PFSK-1 (cell line): ENCODE data around the gene TEX13A.

ENCODE experiments used
- FOXP2 ChIP-seq: optimal IDR thresholded peaks from 2 replicates; pipeline ENCODE3; 2011; ENCODE audit warnings: borderline replicate concordance, control low read depth, inconsistent platforms; ENCODE audit not compliant: insufficient read depth; ENCODE audit errors: extremely low read length, extremely low read depth
- POLR2AphosphoS5 ChIP-seq: IDR thresholded peaks from 2 replicates; pipeline ENCODE4 v1.6.1; 2012; ENCODE audit warnings: low read depth, mild to moderate bottlenecking, control low read depth, low read length, moderate library complexity
- SIN3A ChIP-seq: IDR thresholded peaks from 2 replicates; pipeline ENCODE4 v1.6.1; 2012; ENCODE audit warnings: mild to moderate bottlenecking, low read length, moderate library complexity, borderline replicate concordance; ENCODE audit not compliant: insufficient read depth
- TAF1 ChIP-seq: IDR thresholded peaks from 2 replicates; pipeline ENCODE4 v1.6.1; 2012; ENCODE audit warnings: low read length, control low read depth, borderline replicate concordance; ENCODE audit not compliant: insufficient read depth
- TF ChIP-seq, protein P1 (sequence below), 2 experiments: IDR thresholded peaks; 2 replicates each; pipeline versions ENCODE4 v1.6.1 to v1.8.0; 2011 to 2012; ENCODE audit warnings: low read depth in 2 of 2, low read length in 2 of 2, control low read depth in 1 of 2, inconsistent platforms in 1 of 2, mild to moderate bottlenecking in 1 of 2, moderate library complexity in 1 of 2; ENCODE audit not compliant: insufficient read depth in 1 of 2

Gene TEX13A

DNA sequence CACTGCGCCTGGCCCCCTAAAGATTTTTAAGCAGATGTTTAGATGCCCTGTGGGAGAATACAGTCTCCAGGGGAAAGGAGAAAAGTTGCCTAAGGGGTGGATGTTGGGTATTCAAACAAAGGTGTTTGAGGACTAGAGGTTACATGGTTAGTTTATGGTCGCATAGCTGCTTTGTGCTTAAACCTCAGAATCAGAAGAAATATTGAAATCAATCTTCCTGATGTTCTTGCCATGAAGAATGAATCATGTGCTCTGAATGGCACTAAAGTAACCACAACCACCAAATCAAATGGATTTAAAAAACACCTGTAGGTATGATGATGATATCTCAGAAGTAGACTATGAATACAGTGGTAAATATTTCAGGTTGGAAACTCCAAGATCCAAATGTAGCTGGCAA, 42.7 kb upstream of the TEX13A start:
- TF ChIP-seq TAF1 (no peak), POLR2AphosphoS5 (no peak), SIN3A (no peak), FOXP2 (no peak)
- TF ChIP-seq, protein P1, sequence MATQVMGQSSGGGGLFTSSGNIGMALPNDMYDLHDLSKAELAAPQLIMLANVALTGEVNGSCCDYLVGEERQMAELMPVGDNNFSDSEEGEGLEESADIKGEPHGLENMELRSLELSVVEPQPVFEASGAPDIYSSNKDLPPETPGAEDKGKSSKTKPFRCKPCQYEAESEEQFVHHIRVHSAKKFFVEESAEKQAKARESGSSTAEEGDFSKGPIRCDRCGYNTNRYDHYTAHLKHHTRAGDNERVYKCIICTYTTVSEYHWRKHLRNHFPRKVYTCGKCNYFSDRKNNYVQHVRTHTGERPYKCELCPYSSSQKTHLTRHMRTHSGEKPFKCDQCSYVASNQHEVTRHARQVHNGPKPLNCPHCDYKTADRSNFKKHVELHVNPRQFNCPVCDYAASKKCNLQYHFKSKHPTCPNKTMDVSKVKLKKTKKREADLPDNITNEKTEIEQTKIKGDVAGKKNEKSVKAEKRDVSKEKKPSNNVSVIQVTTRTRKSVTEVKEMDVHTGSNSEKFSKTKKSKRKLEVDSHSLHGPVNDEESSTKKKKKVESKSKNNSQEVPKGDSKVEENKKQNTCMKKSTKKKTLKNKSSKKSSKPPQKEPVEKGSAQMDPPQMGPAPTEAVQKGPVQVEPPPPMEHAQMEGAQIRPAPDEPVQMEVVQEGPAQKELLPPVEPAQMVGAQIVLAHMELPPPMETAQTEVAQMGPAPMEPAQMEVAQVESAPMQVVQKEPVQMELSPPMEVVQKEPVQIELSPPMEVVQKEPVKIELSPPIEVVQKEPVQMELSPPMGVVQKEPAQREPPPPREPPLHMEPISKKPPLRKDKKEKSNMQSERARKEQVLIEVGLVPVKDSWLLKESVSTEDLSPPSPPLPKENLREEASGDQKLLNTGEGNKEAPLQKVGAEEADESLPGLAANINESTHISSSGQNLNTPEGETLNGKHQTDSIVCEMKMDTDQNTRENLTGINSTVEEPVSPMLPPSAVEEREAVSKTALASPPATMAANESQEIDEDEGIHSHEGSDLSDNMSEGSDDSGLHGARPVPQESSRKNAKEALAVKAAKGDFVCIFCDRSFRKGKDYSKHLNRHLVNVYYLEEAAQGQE (IDR thresholded peaks at IDR 0.05; ENCODE audit: insufficient read depth in 1 of 2, low read depth in 2 of 2, low read length in 2 of 2): no peak

DNA sequence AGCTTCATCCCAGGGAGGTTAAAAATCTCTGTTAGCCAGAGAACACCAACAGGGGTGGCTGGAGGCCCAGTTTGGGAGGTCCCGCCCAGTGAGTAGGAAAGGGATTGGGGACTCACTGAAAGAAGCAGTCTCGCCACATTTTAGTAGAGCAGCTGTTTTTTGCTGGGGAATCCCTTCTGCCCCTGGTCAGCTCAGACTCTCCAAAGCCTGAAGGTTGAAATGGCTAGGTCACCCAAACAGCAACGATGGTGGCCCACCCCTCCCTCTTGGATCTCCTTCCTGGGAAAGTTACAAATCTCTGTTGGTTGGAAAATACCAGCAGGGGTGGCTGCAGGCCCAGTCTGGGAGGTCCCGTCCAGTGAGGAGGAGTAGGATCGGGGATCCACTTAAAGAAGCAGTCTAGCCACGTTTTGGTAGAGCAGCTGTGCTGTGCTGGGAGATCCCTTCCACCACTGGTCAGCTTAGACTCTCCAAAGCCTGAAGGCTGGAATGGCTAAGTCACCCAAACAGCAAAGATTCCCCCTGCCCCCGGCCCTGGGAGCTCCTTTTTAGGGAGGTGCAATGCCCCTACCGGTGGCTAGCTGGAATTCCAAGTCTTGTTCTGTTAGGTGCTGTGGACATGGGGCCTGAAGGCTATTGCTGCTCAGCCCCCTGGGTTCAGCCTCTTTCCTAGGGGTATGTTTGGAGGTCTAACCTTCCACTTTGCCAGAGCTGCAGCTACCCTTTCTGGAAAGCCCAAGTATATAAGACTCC, 40.0 kb upstream of the TEX13A start:
- no peak for TF ChIP-seq SIN3A
- TF ChIP-seq POLR2AphosphoS5: no peak
- TF ChIP-seq FOXP2: no peak
- TF ChIP-seq, protein P1 (IDR thresholded peaks at IDR 0.05; ENCODE audit: insufficient read depth in 1 of 2, low read depth in 2 of 2, low read length in 2 of 2): no peak
- no peak for TF ChIP-seq TAF1

DNA sequence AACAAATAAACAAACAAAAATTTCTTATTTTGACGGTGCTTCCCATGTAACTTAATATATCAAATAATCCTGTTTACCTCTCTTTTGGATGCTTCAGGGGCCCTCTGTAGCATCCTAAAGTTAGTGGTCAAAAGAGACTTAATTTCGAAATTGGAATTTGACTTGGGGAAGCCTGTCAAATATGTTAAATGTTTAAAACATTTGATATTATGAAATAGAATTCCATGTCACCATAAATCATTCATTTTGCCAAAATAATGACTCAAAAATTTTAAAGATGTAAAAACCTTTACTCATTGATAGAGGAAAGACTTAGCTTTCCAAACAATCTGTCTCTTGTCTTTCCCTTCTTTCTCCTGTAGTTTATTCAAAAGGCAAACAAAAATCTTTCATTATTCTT, 20.6 kb upstream of the TEX13A start:
- TF ChIP-seq POLR2AphosphoS5 (no peak), SIN3A (no peak), FOXP2 (no peak), TAF1 (no peak)
- TF ChIP-seq, protein P1 (IDR thresholded peaks at IDR 0.05; ENCODE audit: insufficient read depth in 1 of 2, low read depth in 2 of 2, low read length in 2 of 2): no peak

DNA sequence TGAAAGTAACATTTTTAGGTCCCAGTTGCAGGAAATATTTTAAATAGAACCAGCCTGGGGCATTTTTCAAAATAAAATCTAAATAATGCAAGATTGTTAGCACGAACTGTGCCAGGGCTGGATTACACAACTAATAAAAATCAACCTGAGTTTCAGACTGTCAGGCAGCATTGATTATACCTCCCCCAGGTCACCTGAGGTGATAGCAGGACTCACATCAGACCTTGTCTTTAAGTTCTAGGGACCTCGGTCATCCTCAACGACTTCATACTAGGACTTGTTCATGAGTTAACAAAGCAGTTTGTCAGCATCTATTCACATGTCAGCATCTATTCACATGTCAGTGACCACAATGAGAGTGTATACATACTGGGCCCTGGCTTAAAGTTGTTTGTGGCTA, 8.7 kb upstream of the TEX13A start:
- TF ChIP-seq SIN3A (no peak), FOXP2 (no peak), TAF1 (no peak), POLR2AphosphoS5 (no peak)
- TF ChIP-seq, protein P1 (IDR thresholded peaks at IDR 0.05; ENCODE audit: insufficient read depth in 1 of 2, low read depth in 2 of 2, low read length in 2 of 2): no peak

DNA sequence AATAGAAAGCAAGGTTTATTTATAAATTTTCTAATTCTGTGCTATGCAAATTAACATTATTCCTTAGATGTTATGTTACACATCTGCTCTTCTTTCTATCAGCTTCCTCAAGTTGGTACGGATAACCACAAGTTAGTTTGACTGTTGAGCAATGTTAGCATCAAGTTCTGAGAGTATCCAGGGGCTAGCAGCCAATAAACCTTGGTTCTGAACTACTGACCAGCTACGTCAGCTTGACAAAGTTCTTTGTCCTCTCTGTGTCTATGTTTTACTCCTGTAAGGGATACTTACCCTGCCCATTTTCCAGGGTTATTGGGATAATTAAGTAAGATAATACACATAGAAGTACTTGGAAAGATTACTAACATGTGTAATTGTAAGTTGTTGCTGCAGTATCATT, 8.1 kb upstream of the TEX13A start:
- TF ChIP-seq, protein P1 (IDR thresholded peaks at IDR 0.05; ENCODE audit: insufficient read depth in 1 of 2, low read depth in 2 of 2, low read length in 2 of 2): no peak
- no peak for TF ChIP-seq TAF1
- TF ChIP-seq POLR2AphosphoS5: no peak
- TF ChIP-seq SIN3A: no peak
- TF ChIP-seq FOXP2: no peak
